IMR-90 (cell line): Measurements from ENCODE around the gene IFIT3. TPM values are rescaled to one million over a fixed set of nuclear protein-coding genes. Genes with fewer than 3 reads are reported as not detected.

Experiments
- ATAC-seq: fragments of 200-7000 bp; cut with Tn5 transposase; 2 replicates; pipeline ENCODE4 v1.9.1; 2020; ENCODE audit warnings: low read depth, mild to moderate bottlenecking, moderate library complexity
- BruUV-seq: library from RNA; stranded (reverse); fragments of 400-500 nt; replicated peaks from 2 replicates; lab custom pipeline; 2021; lab: Mats Ljungman, UMichigan
- CTCF ChIA-PET: fragments of 300-600 bp; formaldehyde crosslinking; extraction: SDS; loops from one replicate; lab custom pipeline; 2021; ENCODE audit warnings: antibody characterized with exemption; lab: Yijun Ruan, JAX
- POLR2A ChIA-PET: fragments of 300-600 bp; sonication (Branson Sonifier 250); formaldehyde crosslinking; loops from one replicate; lab custom pipeline; 2022; ENCODE audit warnings: antibody characterized with exemption; ENCODE audit not compliant: unreplicated experiment; lab: Charles Lee
- DNase-seq: peaks from one replicate; pipeline ENCODE4 v3.0.0; 2013
- H2AFZ ChIP-seq: replicated peaks from 2 replicates; pipeline ENCODE3; 2013; ENCODE audit warnings: low read length, mild to moderate bottlenecking; ENCODE audit not compliant: poor library complexity
- H2AK5ac ChIP-seq: 2 replicates; pipeline ENCODE4 v1.6.1; 2013; ENCODE audit warnings: low read depth, low read length, inconsistent platforms
- H2AK9ac ChIP-seq: replicated peaks from 2 replicates; pipeline ENCODE3; 2013; ENCODE audit warnings: mild to moderate bottlenecking, low read depth, low read length, moderate library complexity; ENCODE audit not compliant: poor library complexity
- H2BK120ac ChIP-seq: 2 replicates; pipeline ENCODE4 v1.6.1; 2013; ENCODE audit warnings: low read depth, low read length, inconsistent platforms
- H2BK15ac ChIP-seq: 3 replicates; pipeline ENCODE4 v1.6.1; 2013; ENCODE audit warnings: low read depth, low read length, inconsistent platforms
- H2BK20ac ChIP-seq: 2 replicates; pipeline ENCODE4 v1.6.1; 2013; ENCODE audit warnings: low read depth, mild to moderate bottlenecking, inconsistent platforms, low read length, moderate library complexity
- H2BK5ac ChIP-seq: 2 replicates; pipeline ENCODE4 v1.6.1; 2013; ENCODE audit warnings: mild to moderate bottlenecking, low read depth, low read length, inconsistent platforms; ENCODE audit not compliant: poor library complexity, severe bottlenecking
- H3K14ac ChIP-seq: replicated peaks from 2 replicates; pipeline ENCODE4 v1.6.1; 2013; ENCODE audit warnings: low read depth, low read length, inconsistent platforms
- H3K18ac ChIP-seq: 2 replicates; pipeline ENCODE4 v1.6.1; 2013; ENCODE audit warnings: low read depth, low read length, control low read depth
- H3K23ac ChIP-seq: 2 replicates; pipeline ENCODE4 v1.6.1; 2013; ENCODE audit warnings: low read depth, low read length, inconsistent platforms
- H3K27ac ChIP-seq: 2 replicates; pipeline ENCODE4 v1.5.1; 2013; ENCODE audit warnings: mild to moderate bottlenecking, control low read depth, low read length; ENCODE audit not compliant: insufficient read depth
- H3K27me3 ChIP-seq: 2 replicates; pipeline ENCODE4 v1.6.1; 2013; ENCODE audit warnings: low read length; ENCODE audit not compliant: control insufficient read depth, insufficient read depth
- H3K36me3 ChIP-seq: 2 replicates; pipeline ENCODE4 v1.6.1; 2013; ENCODE audit warnings: low read length, mixed read lengths; ENCODE audit not compliant: control insufficient read depth, insufficient read depth
- H3K4ac ChIP-seq: 2 replicates; pipeline ENCODE4 v1.6.1; 2013; ENCODE audit warnings: low read depth, low read length, inconsistent platforms
- H3K4me1 ChIP-seq: 2 replicates; pipeline ENCODE4 v1.6.1; 2013; ENCODE audit warnings: low read length, mixed read lengths; ENCODE audit not compliant: control insufficient read depth, insufficient read depth
- H3K4me2 ChIP-seq: 2 replicates; pipeline ENCODE4 v1.6.1; 2013; ENCODE audit warnings: low read depth, mild to moderate bottlenecking, control low read depth, low read length, moderate library complexity
- H3K4me3 ChIP-seq: 2 replicates; pipeline ENCODE4 v1.5.1; 2013; ENCODE audit warnings: low read depth, mild to moderate bottlenecking, control low read depth, low read length, moderate library complexity; ENCODE audit not compliant: insufficient read depth
- H3K56ac ChIP-seq: 2 replicates; pipeline ENCODE4 v1.6.1; 2013; ENCODE audit warnings: low read length, inconsistent platforms; ENCODE audit not compliant: insufficient read depth; ENCODE audit errors: extremely low read depth
- H3K79me1 ChIP-seq, 2 experiments: 2 replicates each; pipeline ENCODE4 v1.6.1; 2013; ENCODE audit warnings: low read length in 2 of 2, inconsistent platforms in 1 of 2, low read depth in 1 of 2
- H3K9ac ChIP-seq: 2 replicates; pipeline ENCODE4 v1.6.1; 2013; ENCODE audit warnings: low read depth, low read length, control low read depth
- H3K9me1 ChIP-seq: 2 replicates; pipeline ENCODE4 v1.6.1; 2013; ENCODE audit warnings: low read length, inconsistent platforms; ENCODE audit not compliant: insufficient read depth
- H3K9me3 ChIP-seq: 2 replicates; pipeline ENCODE4 v1.6.1; 2013; ENCODE audit warnings: low read length; ENCODE audit not compliant: control insufficient read depth, insufficient read depth
- H4K20me1 ChIP-seq: 2 replicates; pipeline ENCODE4 v1.6.1; 2013; ENCODE audit warnings: low read length, inconsistent platforms; ENCODE audit not compliant: insufficient read depth
- H4K5ac ChIP-seq: 2 replicates; pipeline ENCODE4 v1.6.1; 2013; ENCODE audit warnings: mild to moderate bottlenecking, low read depth, low read length, control low read depth
- H4K8ac ChIP-seq, 2 experiments: 2 replicates each; pipeline ENCODE4 v1.6.1; 2013; ENCODE audit warnings: low read depth in 2 of 2, low read length in 2 of 2, control low read depth in 1 of 2, inconsistent platforms in 1 of 2
- H4K91ac ChIP-seq: 2 replicates; pipeline ENCODE4 v1.6.1; 2013; ENCODE audit warnings: low read depth, low read length, inconsistent platforms; ENCODE audit not compliant: insufficient read depth
- CTCF ChIP-seq: conservative IDR thresholded peaks from 2 replicates; pipeline ENCODE4 v1.5.1; 2012; ENCODE audit warnings: mild to moderate bottlenecking, low read depth, low read length, improper control_type of control experiment
- MAFK ChIP-seq: IDR thresholded peaks from 2 replicates; pipeline ENCODE4 v1.6.1; 2012; ENCODE audit warnings: low read depth, low read length, improper control_type of control experiment
- NFE2L2 ChIP-seq: fragments of 150-350 bp; IDR thresholded peaks from 2 replicates; pipeline ENCODE4 v1.6.1; 2016; ENCODE audit warnings: low read depth, mild to moderate bottlenecking, low read length
- POLR2A ChIP-seq: IDR thresholded peaks from 2 replicates; pipeline ENCODE4 v1.6.1; 2012; ENCODE audit warnings: mild to moderate bottlenecking, low read depth, low read length
- RAD21 ChIP-seq: IDR thresholded peaks from 2 replicates; pipeline ENCODE4 v1.6.1; 2012; ENCODE audit warnings: low read length, improper control_type of control experiment
- SMC3 ChIP-seq: fragments of 150-350 bp; IDR thresholded peaks from 2 replicates; pipeline ENCODE4 v1.6.1; 2016; ENCODE audit warnings: low read depth, mild to moderate bottlenecking, antibody characterized with exemption, low read length, moderate library complexity
- WGBS, 2 experiments: methylation state at CpG; one replicate each; pipeline versions ENCODE4 v1.1.5 to v1.1.7; 2013; ENCODE audit warnings: missing lambda C conversion rate in 2 of 2; ENCODE audit not compliant: insufficient read length in 1 of 2; ENCODE audit errors: extremely low coverage in 2 of 2; 5-methylcytosine and 5-hydroxymethylcytosine counted together
- dilution Hi-C: fragments of 300-500 bp; cut with HindIII; formaldehyde crosslinking; loops from one replicate; pipeline ENCODE4 v1.14.3; 2018; ENCODE audit warnings: low sequenced_read_pairs; ENCODE audit not compliant: unreplicated experiment
- in situ Hi-C: fragments of 300-500 bp; cut with MboI; formaldehyde crosslinking; loops from 3 replicates; pipeline ENCODE4 v1.14.3; 2019; ENCODE audit warnings: low sequenced_read_pairs, inconsistent platforms, mixed read lengths
- intact Hi-C: fragments of 100-400 bp; cut with micrococcal nuclease; formaldehyde crosslinking; loops from 2 replicates; pipeline ENCODE4 v1.10.0; 2022
- polyA plus RNA-seq, 3 experiments: library from polyadenylated mRNA; depleted of rRNA; stranded (reverse); fragments of >200 nt; gene quantifications; 2 replicates each; pipeline ENCODE4 v1.2.3, GENCODE V29; 2012; ENCODE audit warnings: low replicate concordance in 1 of 3
- total RNA-seq: library from RNA; depleted of rRNA; stranded (reverse); fragments of >200 nt; gene quantifications from 2 replicates; pipeline ENCODE4 v1.2.3, GENCODE V29; 2012
- TF ChIP-seq, protein P1 (sequence below): fragments of 150-350 bp; IDR thresholded peaks from 2 replicates; pipeline ENCODE4 v1.6.1; 2016; ENCODE audit warnings: low read depth, mild to moderate bottlenecking, low read length, moderate library complexity, borderline replicate concordance

The IFIT3 gene
- total and polyA plus RNA-seq, 2 of the 4 experiments (the other 2 are of a cell fraction), result 3.5 to 7.3 TPM

DNA sequence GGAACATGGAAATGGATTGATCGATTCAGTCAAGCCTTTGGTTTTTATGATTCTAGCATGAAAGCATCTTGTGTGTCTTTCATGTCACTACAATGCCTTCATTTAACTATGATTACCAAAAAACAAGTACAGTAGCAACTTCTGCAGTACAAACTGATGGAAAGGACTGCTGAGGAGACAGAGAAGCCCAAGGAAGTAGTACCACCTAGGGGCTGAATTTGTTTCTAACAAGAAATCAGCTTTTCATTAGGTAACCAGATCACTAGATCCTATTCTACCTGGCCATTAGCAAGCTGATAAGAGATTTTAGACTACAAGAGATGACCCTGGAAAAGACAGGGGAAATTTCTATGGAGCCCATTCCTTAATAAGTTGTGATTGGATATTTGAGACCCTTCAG is 61.5 kb downstream of the IFIT3 start:
- no peak overlapping the region for H3K4ac ChIP-seq
- DNase-seq (peak; percentile 48), ATAC-seq (no peak)
- intact Hi-C loops, result loop anchor here (2.0 kb wide), 1 partner anchor 172 kb away; no protein-coding TSS in a partner anchor
- H3K9me3 ChIP-seq, result no peaks in the 10 kb centered on the region
- no peak overlapping the region for H3K27ac ChIP-seq
- H2BK20ac ChIP-seq, result no peak overlapping the region
- ChIA-PET POLR2A (no interaction called here), CTCF (interaction anchor here (0.6 kb wide), 2 partner anchors 25 to 1799 kb away, joined by 3 read pairs; partner anchors contain the start of gene IFIT5)
- no peaks in the 10 kb centered on the region for H3K9me1 ChIP-seq
- H3K9ac ChIP-seq, result no peak overlapping the region
- no peak overlapping the region for H3K14ac ChIP-seq
- no CpG with 5 or more reads among the region's 1 CpG for WGBS, 2 experiments
- no peak overlapping the region for H2AFZ ChIP-seq
- no peaks in the 10 kb centered on the region; the same call in 1 of the 2 replicates for H3K27me3 ChIP-seq
- H4K5ac ChIP-seq, result no peak overlapping the region
- no peak overlapping the region for H3K4me2 ChIP-seq
- no peak overlapping the region for H2BK120ac ChIP-seq
- no peak overlapping the region for H4K91ac ChIP-seq
- H3K36me3 ChIP-seq, result no peaks in the 10 kb centered on the region
- peaks cover 0 to 3% of the 10 kb centered on the region in 2 experiments; a peak in 1 of 4 replicates for H3K79me1 ChIP-seq
- no peak overlapping the region for H3K56ac ChIP-seq
- peaks cover 3% of the 10 kb centered on the region; the same call in 1 of the 2 replicates for H4K20me1 ChIP-seq
- no peak overlapping the region for H2AK5ac ChIP-seq
- H2AK9ac ChIP-seq, result no peak overlapping the region
- H2BK5ac ChIP-seq, result no peak overlapping the region
- H3K4me3 ChIP-seq, result no peak overlapping the region
- H2BK15ac ChIP-seq, result no peak overlapping the region
- H3K18ac ChIP-seq, result no peak overlapping the region
- no peak overlapping the region for H4K8ac ChIP-seq
- BruUV-seq, result no TSS peak
- H3K23ac ChIP-seq, result no peak overlapping the region
- H3K4me1 ChIP-seq, result no peaks in the 10 kb centered on the region; the same call in 1 of the 2 replicates
- in situ Hi-C loops, result loop anchor here (10.0 kb wide), 1 partner anchor 364 kb away; no protein-coding TSS in a partner anchor
- TF ChIP-seq SMC3 (0 out of 2 replicates have a peak, but pooled peaks have one; percentile 15), MAFK (no peak), POLR2A (no peak), RAD21 (peak; percentile 65), CTCF (peak; percentile 39), NFE2L2 (no peak)
- TF ChIP-seq, protein P1, sequence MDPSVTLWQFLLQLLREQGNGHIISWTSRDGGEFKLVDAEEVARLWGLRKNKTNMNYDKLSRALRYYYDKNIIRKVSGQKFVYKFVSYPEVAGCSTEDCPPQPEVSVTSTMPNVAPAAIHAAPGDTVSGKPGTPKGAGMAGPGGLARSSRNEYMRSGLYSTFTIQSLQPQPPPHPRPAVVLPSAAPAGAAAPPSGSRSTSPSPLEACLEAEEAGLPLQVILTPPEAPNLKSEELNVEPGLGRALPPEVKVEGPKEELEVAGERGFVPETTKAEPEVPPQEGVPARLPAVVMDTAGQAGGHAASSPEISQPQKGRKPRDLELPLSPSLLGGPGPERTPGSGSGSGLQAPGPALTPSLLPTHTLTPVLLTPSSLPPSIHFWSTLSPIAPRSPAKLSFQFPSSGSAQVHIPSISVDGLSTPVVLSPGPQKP, result no peak
- dilution Hi-C loops, result no loop called here
